Measurements from ENCODE around the gene AP4B1.

Gene AP4B1

DNA sequence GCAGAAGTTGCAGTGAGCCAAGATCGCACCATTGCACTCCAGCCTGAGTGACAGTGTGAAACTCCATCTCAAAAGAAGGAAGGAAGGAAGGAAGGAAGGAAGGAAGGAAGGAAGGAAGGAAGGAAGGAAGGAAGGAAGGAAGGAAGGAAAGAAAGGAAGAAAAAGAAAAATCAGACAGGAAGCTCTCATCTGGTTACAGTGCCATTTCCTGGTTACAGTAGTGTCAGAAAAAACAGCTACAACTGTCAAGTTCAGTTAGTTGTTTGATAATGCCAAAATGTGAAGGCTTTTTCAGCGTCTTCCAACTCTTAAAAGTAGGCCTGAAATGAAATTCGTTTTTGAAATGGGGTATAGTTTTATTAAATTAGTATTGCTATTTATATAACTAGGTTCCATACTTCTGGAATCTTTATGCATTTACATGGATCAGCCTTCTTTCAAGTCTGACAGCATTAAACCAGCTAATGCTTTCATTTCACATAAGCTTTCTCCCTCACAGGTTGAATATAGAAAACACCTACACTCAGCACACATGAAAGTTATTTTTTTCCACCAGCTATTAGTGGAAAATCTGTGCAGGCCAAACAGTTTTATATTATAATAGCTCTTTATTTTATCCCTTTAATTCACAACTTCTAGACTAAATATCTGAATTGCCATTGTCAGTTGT, 54.3 kb downstream of the AP4B1 start:
- Histone ChIP-seq H3K4me3 (ENCODE audit: low read length) (no peak overlapping the region), H4K20me1 (ENCODE audit: insufficient read depth, low read length) (no peaks in the 10 kb centered on the region), H3K27me3 (ENCODE audit: low read depth, low read length) (no peaks in the 10 kb centered on the region), H3K36me3 (replicated peaks; ENCODE audit: low read depth, low read length) (peaks cover 13% of the 10 kb centered on the region), H3K9ac (ENCODE audit: low read length) (no peak overlapping the region), H3K4me2 (ENCODE audit: low read length) (no peak overlapping the region), H3K4me1 (ENCODE audit: low read length) (peaks cover 16% of the 10 kb centered on the region), H2AFZ (ENCODE audit: low read depth, low read length) (no peak overlapping the region), H3K9me3 (ENCODE audit: insufficient read depth, low read length) (no peaks in the 10 kb centered on the region), H3K79me2 (ENCODE audit: low read length) (no peaks in the 10 kb centered on the region), H3K27ac (ENCODE audit: low read length) (no peak overlapping the region)
- TF ChIP-seq, protein P1, sequence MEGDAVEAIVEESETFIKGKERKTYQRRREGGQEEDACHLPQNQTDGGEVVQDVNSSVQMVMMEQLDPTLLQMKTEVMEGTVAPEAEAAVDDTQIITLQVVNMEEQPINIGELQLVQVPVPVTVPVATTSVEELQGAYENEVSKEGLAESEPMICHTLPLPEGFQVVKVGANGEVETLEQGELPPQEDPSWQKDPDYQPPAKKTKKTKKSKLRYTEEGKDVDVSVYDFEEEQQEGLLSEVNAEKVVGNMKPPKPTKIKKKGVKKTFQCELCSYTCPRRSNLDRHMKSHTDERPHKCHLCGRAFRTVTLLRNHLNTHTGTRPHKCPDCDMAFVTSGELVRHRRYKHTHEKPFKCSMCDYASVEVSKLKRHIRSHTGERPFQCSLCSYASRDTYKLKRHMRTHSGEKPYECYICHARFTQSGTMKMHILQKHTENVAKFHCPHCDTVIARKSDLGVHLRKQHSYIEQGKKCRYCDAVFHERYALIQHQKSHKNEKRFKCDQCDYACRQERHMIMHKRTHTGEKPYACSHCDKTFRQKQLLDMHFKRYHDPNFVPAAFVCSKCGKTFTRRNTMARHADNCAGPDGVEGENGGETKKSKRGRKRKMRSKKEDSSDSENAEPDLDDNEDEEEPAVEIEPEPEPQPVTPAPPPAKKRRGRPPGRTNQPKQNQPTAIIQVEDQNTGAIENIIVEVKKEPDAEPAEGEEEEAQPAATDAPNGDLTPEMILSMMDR (IDR thresholded peaks at IDR 0.05; ENCODE audit: low read depth, low read length) = no peak
- no peak for TF ChIP-seq EZH2phosphoT487 (IDR thresholded peaks at IDR 0.05; ENCODE audit: low read depth)

- Histone ChIP-seq H3K9ac (ENCODE audit: low read length) (no peak overlapping the region), H3K9me3 (ENCODE audit: insufficient read depth, low read length) (no peaks in the 10 kb centered on the region), H2AFZ (ENCODE audit: low read depth, low read length) (no peak overlapping the region), H3K27ac (ENCODE audit: low read length) (no peak overlapping the region), H3K4me2 (ENCODE audit: low read length) (no peak overlapping the region), H3K27me3 (ENCODE audit: low read depth, low read length) (no peaks in the 10 kb centered on the region), H3K4me1 (ENCODE audit: low read length) (peaks cover 8% of the 10 kb centered on the region), H3K36me3 (replicated peaks; ENCODE audit: low read depth, low read length) (peaks cover 13% of the 10 kb centered on the region), H3K4me3 (ENCODE audit: low read length) (no peak overlapping the region), H4K20me1 (ENCODE audit: insufficient read depth, low read length) (no peaks in the 10 kb centered on the region), H3K79me2 (ENCODE audit: low read length) (no peaks in the 10 kb centered on the region)
- TF ChIP-seq, protein P1 (IDR thresholded peaks at IDR 0.05; ENCODE audit: low read depth, low read length) = no peak
- no peak for TF ChIP-seq EZH2phosphoT487 (IDR thresholded peaks at IDR 0.05; ENCODE audit: low read depth)
These were observed 55.5 kb downstream of the AP4B1 start for GRCh38 chr1:113849072-113849471.

- Histone ChIP-seq H3K36me3 (replicated peaks; ENCODE audit: low read depth, low read length) (peaks cover 13% of the 10 kb centered on the region), H3K4me3 (ENCODE audit: low read length) (no peak overlapping the region), H2AFZ (ENCODE audit: low read depth, low read length) (no peak overlapping the region), H3K4me2 (ENCODE audit: low read length) (no peak overlapping the region), H3K4me1 (ENCODE audit: low read length) (peaks cover 6% of the 10 kb centered on the region), H3K79me2 (ENCODE audit: low read length) (no peaks in the 10 kb centered on the region), H4K20me1 (ENCODE audit: insufficient read depth, low read length) (no peaks in the 10 kb centered on the region), H3K9me3 (ENCODE audit: insufficient read depth, low read length) (no peaks in the 10 kb centered on the region), H3K27me3 (ENCODE audit: low read depth, low read length) (no peaks in the 10 kb centered on the region), H3K27ac (ENCODE audit: low read length) (no peak overlapping the region), H3K9ac (ENCODE audit: low read length) (no peak overlapping the region)
- TF ChIP-seq, protein P1 (IDR thresholded peaks at IDR 0.05; ENCODE audit: low read depth, low read length) = no peak
- no peak for TF ChIP-seq EZH2phosphoT487 (IDR thresholded peaks at IDR 0.05; ENCODE audit: low read depth)
These were observed 58.1 kb downstream of the AP4B1 start for GRCh38 chr1:113846391-113847035.

Measured in OCI-LY3 (cell line).